ENCODE data around the gene CD74. TPM values are rescaled to one million over a fixed set of nuclear protein-coding genes. Genes with fewer than 3 reads are reported as not detected.

CD74 gene
- total RNA-seq, 2 experiments from 2014 or later: 395 to 407 TPM

- Mint-ChIP-seq H3K27ac (no peak overlapping the region), H3K36me3 (ENCODE audit: low read depth) (peaks cover 59% of the 10 kb centered on the region), H3K4me3 (no peak overlapping the region), H3K9me3 (ENCODE audit: insufficient read depth) (no peaks in the 10 kb centered on the region), H3K4me1 (ENCODE audit: low read depth) (peaks cover 9% of the 10 kb centered on the region), H3K27me3 (ENCODE audit: low read depth) (no peaks in the 10 kb centered on the region)
- ATAC-seq (no peak), DNase-seq (no peak)
- CTCF ChIA-PET: interaction anchor here (1.2 kb wide), 1 partner anchor 25 kb away, joined by 4 read pairs; no protein-coding TSS in a partner anchor
- POLR2A ChIA-PET: interaction anchor here (0.9 kb wide), 1 partner anchor 15 kb away, joined by 3 read pairs; no protein-coding TSS in a partner anchor
Observed at GRCh38 chr5:150372639-150373038, 40.1 kb downstream of the CD74 start.

- H3K4me1 Mint-ChIP-seq (ENCODE audit: low read depth): peaks cover 5% of the 10 kb centered on the region
- ATAC-seq: no peak
- no peak for DNase-seq
- ChIA-PET POLR2A (interaction anchor here (0.6 kb wide), 1 partner anchor 10 kb away, joined by 3 read pairs; no protein-coding TSS in a partner anchor), CTCF (no interaction called here)
- H3K9me3 Mint-ChIP-seq (ENCODE audit: insufficient read depth): no peaks in the 10 kb centered on the region
- H3K4me3 Mint-ChIP-seq: no peak overlapping the region
- no peak overlapping the region for H3K27ac Mint-ChIP-seq
- H3K27me3 Mint-ChIP-seq (ENCODE audit: low read depth): no peaks in the 10 kb centered on the region
- H3K36me3 Mint-ChIP-seq (ENCODE audit: low read depth): peaks cover 50% of the 10 kb centered on the region
Observed at GRCh38 chr5:150368526-150368925, 44.2 kb downstream of the CD74 start.

DNA sequence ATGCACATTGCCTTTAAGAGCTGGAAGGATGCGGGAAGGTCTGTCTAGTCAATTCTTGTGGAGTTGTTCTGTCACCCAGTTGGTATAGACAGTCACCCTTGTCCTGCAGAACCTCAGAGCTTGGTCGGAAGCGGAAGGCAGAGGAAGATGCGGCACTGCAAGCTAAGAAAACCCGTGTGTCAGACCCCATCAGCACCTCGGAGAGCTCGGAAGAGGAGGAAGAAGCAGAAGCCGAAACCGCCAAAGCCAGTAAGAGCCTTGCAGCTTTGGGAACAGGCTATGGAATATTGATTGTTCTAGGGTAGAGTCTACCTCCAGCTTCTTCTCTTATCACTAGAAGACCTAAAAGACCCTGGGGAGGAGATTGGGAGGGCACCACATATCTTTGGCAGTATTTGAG lies 48.7 kb downstream of the CD74 start:
- Mint-ChIP-seq H3K36me3 (ENCODE audit: low read depth) (peaks cover 45% of the 10 kb centered on the region), H3K9me3 (ENCODE audit: insufficient read depth) (no peaks in the 10 kb centered on the region), H3K4me3 (no peak overlapping the region), H3K27me3 (ENCODE audit: low read depth) (no peaks in the 10 kb centered on the region), H3K27ac (no peak overlapping the region), H3K4me1 (ENCODE audit: low read depth) (peaks cover 26% of the 10 kb centered on the region)
- POLR2A ChIA-PET: no interaction called here
- DNase-seq (no peak), ATAC-seq (no peak)
- CTCF ChIA-PET: interaction anchor here (0.8 to 1.6 kb wide), 2 partner anchors 16 to 85 kb away, joined by 3 to 5 read pairs; partner anchors contain the start of gene RPS14

GRCh38 chr5:150363185-150363584 lies 49.5 kb downstream of the CD74 start:
- no peak for ATAC-seq
- POLR2A ChIA-PET: interaction anchor here (1.4 kb wide), 1 partner anchor 12 kb away, joined by 4 read pairs; no protein-coding TSS in a partner anchor
- no peaks in the 10 kb centered on the region for H3K27me3 Mint-ChIP-seq (ENCODE audit: low read depth)
- peaks cover 33% of the 10 kb centered on the region for H3K4me1 Mint-ChIP-seq (ENCODE audit: low read depth)
- CTCF ChIA-PET: interaction anchor here (1.1 to 4.2 kb wide), 6 partner anchors 12 to 372 kb away, joined by 3 to 14 read pairs (median 5); partner anchors contain the start of gene RPS14
- H3K27ac Mint-ChIP-seq: peak overlapping the region; percentile 26
- H3K4me3 Mint-ChIP-seq: no peak overlapping the region
- DNase-seq: no peak
- H3K36me3 Mint-ChIP-seq (ENCODE audit: low read depth): peaks cover 47% of the 10 kb centered on the region
- H3K9me3 Mint-ChIP-seq (ENCODE audit: insufficient read depth): no peaks in the 10 kb centered on the region

DNA sequence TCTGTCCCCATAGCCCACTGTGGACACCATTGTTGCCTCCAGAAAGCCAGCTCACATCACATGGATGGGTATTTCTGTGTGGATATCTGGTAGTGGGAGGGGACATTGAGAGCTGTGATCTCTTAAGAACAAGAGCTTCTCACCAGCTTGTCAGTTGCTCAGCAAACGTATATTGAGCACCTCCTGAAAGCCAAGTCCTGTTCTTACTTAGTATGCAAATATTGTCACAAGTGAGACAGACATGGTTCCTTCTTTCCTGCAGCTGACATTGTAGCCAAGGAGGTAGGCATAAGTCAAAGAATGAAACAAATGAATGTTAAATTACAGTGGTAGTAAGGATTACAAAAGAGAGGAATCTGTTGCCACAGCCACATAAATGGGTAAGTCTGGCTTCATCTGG lies 51.4 kb downstream of the CD74 start:
- ATAC-seq (no peak), DNase-seq (no peak)
- Mint-ChIP-seq H3K27ac (no peak overlapping the region), H3K4me1 (ENCODE audit: low read depth) (peaks cover 40% of the 10 kb centered on the region), H3K4me3 (no peak overlapping the region), H3K36me3 (ENCODE audit: low read depth) (peaks cover 42% of the 10 kb centered on the region), H3K9me3 (ENCODE audit: insufficient read depth) (no peaks in the 10 kb centered on the region), H3K27me3 (ENCODE audit: low read depth) (no peaks in the 10 kb centered on the region)
- ChIA-PET CTCF (interaction anchor here (0.6 to 4.2 kb wide), 2 partner anchors 11 to 27 kb away, joined by 3 to 14 read pairs; no protein-coding TSS in a partner anchor), POLR2A (interaction anchor here (1.9 kb wide), 1 partner anchor 51 kb away, joined by 9 read pairs; the partner anchor contains the start of gene CD74)

- ChIA-PET CTCF (interaction anchor here (0.6 to 1.6 kb wide), 5 partner anchors 21 to 1005 kb away, joined by 3 to 5 read pairs (median 4); no protein-coding TSS in a partner anchor), POLR2A (interaction anchor here (0.6 to 1.1 kb wide), 6 partner anchors 15 to 859 kb away, joined by 3 to 4 read pairs (median 3); partner anchors contain the start of gene RPS14)
- DNase-seq: no peak
- H3K36me3 Mint-ChIP-seq (ENCODE audit: low read depth): peaks cover 34% of the 10 kb centered on the region
- peak overlapping the region; percentile 87 for H3K4me3 Mint-ChIP-seq
- no peaks in the 10 kb centered on the region for H3K9me3 Mint-ChIP-seq (ENCODE audit: insufficient read depth)
- H3K27ac Mint-ChIP-seq: peak overlapping the region; percentile 88
- ATAC-seq: no peak
- no peaks in the 10 kb centered on the region for H3K27me3 Mint-ChIP-seq (ENCODE audit: low read depth)
- H3K4me1 Mint-ChIP-seq (ENCODE audit: low read depth): peaks cover 40% of the 10 kb centered on the region
Observed at GRCh38 chr5:150358261-150359095, 54.2 kb downstream of the CD74 start.

DNA sequence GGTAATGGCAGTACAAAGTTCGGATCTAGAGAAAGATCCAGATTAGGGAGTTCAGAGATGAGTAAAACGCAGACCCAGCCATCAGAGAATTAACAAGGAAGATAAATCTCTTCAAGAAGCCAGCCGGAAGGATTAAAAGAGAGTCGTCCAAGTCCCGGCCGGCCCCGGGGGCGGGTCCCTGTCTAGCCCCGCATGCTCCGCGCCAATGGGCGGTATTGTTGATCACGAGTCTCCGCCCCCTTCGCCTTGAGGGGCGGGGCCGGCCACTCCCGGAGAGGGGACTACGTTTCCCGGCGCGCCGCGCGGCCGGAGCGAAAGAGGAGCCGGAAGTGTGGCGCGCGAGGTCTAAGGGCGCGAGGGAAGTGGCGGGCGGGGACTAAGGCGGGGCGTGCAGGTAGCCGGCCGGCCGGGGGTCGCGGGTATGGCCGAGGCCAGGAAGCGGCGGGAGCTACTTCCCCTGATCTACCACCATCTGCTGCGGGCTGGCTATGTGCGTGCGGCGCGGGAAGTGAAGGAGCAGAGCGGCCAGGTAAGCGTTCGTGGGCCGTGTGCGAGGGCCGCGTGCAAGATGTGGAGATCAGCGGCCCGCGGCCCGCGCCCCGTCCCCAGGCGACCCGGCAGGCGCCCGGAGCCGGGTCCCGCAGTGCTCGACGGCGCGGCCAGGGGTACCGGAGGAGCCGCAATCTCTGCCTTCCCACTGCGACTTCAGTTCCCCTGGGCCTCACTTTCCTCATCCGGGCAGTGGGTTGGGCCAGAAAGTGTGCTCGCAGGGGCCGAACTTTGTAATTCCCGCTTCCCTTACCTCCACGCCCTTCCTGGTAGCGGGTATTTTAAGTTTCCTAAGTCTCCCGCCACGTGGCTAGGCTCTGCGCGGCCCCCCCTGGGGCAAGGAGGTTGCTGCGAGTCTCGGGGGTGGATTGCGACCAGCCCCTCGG lies 55.1 kb downstream of the CD74 start, which contains the start of gene TCOF1:
Gene TCOF1, plus strand, starts transcription at position 372 of the 935 bp plus-strand sequence. Its CDS starts 50 bp downstream, at position 422.
- Mint-ChIP-seq H3K36me3 (ENCODE audit: low read depth) (peaks cover 29% of the 10 kb centered on the region), H3K4me3 (peak within 1 kb of the TSS; percentile 87), H3K9me3 (ENCODE audit: insufficient read depth) (no peaks in the 10 kb centered on the region), H3K27ac (peak within 1 kb of the TSS; percentile 88), H3K4me1 (ENCODE audit: low read depth) (peaks cover 40% of the 10 kb centered on the region), H3K27me3 (ENCODE audit: low read depth) (no peaks in the 10 kb centered on the region)
- peak; percentile 97 for ATAC-seq
- ChIA-PET CTCF (interaction anchor here (0.6 to 1.6 kb wide), 4 partner anchors 54 to 1005 kb away, joined by 3 to 5 read pairs (median 4); no protein-coding TSS in a partner anchor), POLR2A (interaction anchor here (0.6 to 1.3 kb wide), 5 partner anchors 15 to 210 kb away, joined by 3 to 6 read pairs (median 3); partner anchors contain the start of genes CD74 and RPS14)
- DNase-seq: peak; percentile 98

DNA sequence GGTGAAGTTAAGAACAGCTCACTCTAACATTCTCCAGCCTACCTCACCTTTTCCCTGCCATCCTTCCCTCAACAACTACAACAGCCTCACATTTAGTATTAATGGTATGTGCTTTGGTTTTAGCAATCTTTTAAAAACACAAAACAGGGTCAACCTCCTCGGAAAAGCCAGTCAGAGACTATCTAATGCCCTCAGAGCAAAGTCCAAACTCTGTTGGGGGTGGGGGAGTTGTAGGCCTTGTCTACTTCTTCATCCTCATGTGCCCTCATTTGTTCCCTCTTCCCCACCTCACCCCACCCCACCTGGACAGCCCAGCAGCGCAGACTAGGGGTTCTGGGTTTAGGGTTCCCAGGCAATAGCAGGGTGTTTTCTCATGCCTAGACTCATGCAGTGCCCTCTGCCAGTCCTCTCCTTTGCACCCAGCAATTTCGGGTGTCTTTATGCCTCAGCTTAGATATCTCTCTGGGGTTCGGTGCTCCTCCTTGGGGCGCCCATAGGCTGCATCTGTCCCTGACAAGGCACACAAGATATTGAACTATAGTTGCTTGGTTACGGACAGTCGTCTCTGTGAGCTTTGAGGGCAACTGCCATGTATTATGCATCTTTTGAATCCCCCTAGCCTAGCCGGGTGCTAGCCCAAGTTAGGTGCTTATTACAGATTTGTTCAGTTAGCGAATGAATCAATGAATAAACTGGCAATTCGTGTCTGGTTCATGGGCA lies 56.0 kb downstream of the CD74 start:
- no peak for ATAC-seq
- peak; percentile 24 for DNase-seq
- CTCF ChIA-PET: interaction anchor here (1.5 kb wide), 1 partner anchor 55 kb away, joined by 4 read pairs; no protein-coding TSS in a partner anchor
- H3K27ac Mint-ChIP-seq: peak overlapping the region; percentile 87
- H3K4me3 Mint-ChIP-seq: peak overlapping the region; percentile 87
- peaks cover 33% of the 10 kb centered on the region for H3K4me1 Mint-ChIP-seq (ENCODE audit: low read depth)
- H3K27me3 Mint-ChIP-seq (ENCODE audit: low read depth): no peaks in the 10 kb centered on the region
- H3K36me3 Mint-ChIP-seq (ENCODE audit: low read depth): peaks cover 24% of the 10 kb centered on the region
- POLR2A ChIA-PET: interaction anchor here (0.6 to 1.3 kb wide), 2 partner anchors 56 to 209 kb away, joined by 3 to 6 read pairs; partner anchors contain the start of gene CD74
- H3K9me3 Mint-ChIP-seq (ENCODE audit: insufficient read depth): no peaks in the 10 kb centered on the region

GRCh38 chr5:150355791-150356190 lies 56.9 kb downstream of the CD74 start:
- peaks cover 16% of the 10 kb centered on the region for H3K36me3 Mint-ChIP-seq (ENCODE audit: low read depth)
- POLR2A ChIA-PET: interaction anchor here (1.2 kb wide), 1 partner anchor 57 kb away, joined by 3 read pairs; the partner anchor contains the start of gene CD74
- H3K27ac Mint-ChIP-seq: peak overlapping the region; percentile 44
- CTCF ChIA-PET: interaction anchor here (1.3 kb wide), 1 partner anchor 81 kb away, joined by 3 read pairs; no protein-coding TSS in a partner anchor
- no peak for DNase-seq
- H3K4me1 Mint-ChIP-seq (ENCODE audit: low read depth): peaks cover 37% of the 10 kb centered on the region
- no peak overlapping the region for H3K4me3 Mint-ChIP-seq
- no peaks in the 10 kb centered on the region for H3K27me3 Mint-ChIP-seq (ENCODE audit: low read depth)
- no peak for ATAC-seq
- no peaks in the 10 kb centered on the region for H3K9me3 Mint-ChIP-seq (ENCODE audit: insufficient read depth)

- POLR2A ChIA-PET: no interaction called here
- no peaks in the 10 kb centered on the region for H3K27me3 Mint-ChIP-seq (ENCODE audit: low read depth)
- H3K4me3 Mint-ChIP-seq: no peak overlapping the region
Observed at GRCh38 chr5:150353032-150353675, 59.6 kb downstream of the CD74 start.

More at GRCh38 chr5:150353032-150353675, 59.6 kb downstream of the CD74 start:
- CTCF ChIA-PET: no interaction called here
- no peaks in the 10 kb centered on the region for H3K9me3 Mint-ChIP-seq (ENCODE audit: insufficient read depth)
- peaks cover 24% of the 10 kb centered on the region for H3K4me1 Mint-ChIP-seq (ENCODE audit: low read depth)
- no peak for DNase-seq
- peak overlapping the region; percentile 50 for H3K27ac Mint-ChIP-seq
- H3K36me3 Mint-ChIP-seq (ENCODE audit: low read depth): no peaks in the 10 kb centered on the region
- no peak for ATAC-seq

Measured in activated CD8-positive, alpha-beta T cell treated with anti-CD3 and anti-CD28 coated beads, Interleukin-2, amount 10 ng/mL, durations not matched to agents 7 days and 5 days (primary cell).